HL-60/S4 (cell line): Measurements from ENCODE around the gene INSYN2A.

Experiments
- in situ Hi-C: fragments of 300-500 bp; cut with MboI; formaldehyde crosslinking; loops from 2 replicates; pipeline ENCODE4 v1.14.3; 2022; ENCODE audit warnings: low sequenced_read_pairs

The INSYN2A gene

DNA sequence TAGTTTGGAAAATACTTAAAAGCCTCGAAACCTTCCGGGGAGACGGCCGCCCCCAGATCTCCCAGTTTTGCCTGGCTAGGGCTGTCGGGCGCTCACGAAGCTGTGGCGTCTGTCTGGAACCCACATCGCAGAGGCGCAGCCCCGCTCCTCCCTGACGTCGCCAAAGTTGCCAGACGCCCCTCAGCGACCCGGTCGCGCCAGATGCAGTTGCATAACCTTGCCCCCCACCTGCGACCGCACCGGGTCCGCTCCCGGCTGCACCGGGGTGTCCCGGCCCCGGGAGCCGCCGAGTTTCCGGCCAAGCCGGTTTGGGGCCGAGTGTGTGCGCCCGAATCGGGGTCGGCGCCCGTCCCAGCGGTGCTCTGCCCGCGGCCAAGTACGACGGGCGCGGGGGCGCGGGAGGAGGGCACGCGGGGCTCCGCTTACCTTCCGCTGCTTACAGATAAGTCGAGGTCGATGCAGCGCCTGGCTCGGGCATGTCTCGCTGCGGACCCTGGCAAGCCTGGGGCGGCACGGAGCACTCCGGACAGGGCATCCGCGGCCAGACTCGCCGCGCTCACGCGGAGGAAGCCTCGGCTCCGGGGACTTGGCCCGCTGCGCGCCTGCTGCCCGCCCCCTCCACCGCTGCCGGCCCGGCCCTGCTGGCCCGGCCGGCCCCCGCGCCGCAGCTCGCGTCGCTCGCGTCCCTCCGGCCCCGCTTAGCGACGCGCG, 665 bp downstream of the INSYN2A start:
- in situ Hi-C loops, result no loop called here

DNA sequence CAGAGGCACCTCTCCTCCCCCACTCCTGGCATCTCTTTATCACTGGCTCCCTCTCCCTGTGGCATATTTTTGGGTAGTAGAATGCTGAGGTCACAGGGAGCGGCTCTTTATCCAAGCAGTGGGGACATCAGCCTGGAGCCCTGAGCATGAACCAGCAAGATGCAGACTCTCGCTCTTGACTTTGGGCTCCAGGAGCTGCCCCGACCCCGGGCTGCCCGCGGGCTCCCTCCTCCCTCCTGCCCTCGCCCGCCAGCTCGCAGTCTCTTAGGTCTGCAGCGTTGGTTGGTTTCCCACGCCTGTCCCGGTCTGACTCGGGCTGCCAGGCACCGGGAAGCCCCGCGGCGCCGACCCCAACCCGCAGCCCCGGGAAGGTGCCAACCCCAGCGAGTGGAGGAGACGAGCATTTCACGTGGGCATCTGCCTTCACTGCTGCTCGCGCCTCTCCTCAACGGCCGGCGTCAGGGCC, 1.3 kb downstream of the INSYN2A start:
- in situ Hi-C loops, result no loop called here

DNA sequence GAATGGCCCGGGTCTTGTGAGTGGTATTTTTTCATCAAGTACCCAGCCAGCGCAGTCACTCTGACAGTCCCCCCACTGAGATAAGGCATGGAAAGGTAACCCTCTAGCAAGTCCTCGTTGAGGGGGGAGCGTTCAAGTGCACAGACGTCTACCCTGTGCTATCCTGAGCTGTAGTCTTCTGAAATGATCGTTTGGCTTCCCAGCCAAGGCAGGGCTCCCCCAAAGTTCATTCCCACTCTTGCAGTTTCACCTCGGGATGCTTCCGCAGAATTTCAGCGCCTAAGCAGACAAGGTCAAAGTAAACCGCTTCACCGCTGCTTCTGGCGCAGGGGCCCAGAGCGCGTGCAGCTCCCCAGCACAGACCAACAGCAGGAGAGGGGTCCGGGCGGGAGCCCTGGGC, 1.8 kb downstream of the INSYN2A start:
- in situ Hi-C loops, result no loop called here

DNA sequence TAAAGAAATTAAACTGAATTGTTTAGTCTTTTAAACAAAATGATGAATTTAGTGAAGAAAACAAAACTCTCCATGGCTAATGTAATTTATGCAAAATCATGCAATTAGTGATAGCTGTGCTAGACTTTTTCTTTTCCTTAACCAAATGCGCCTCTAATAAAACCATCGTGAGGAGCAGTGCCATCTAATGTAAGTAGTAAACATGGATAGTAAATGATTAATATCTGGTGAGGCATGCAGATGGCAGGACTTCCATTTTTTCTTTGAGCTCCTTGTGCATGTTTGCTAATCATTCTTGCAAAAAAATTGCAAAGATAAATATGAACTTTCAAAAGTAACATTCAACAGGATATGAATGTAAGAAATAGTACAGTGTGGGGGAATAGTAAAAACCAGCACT, 2.3 kb downstream of the INSYN2A start:
- in situ Hi-C loops, result no loop called here

DNA sequence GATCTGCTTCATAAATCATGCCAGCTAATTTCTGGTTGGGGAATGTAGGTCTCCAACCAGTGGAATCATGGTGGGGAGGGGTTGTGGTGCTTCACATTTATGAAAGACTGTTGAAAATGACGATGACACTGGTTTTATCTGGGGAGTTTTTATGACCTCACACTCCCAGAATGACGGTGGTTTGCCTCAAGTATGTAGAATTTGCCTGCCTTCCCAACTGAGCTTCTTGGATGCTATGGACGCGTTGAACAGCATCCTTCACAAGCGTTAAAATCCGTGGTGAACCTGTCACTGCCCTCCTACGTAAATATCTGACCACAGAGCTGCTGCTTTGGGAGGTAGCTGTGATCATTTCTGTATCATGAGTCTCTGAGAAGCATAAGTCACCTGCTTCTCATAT, 3.3 kb downstream of the INSYN2A start:
- in situ Hi-C loops, result no loop called here

DNA sequence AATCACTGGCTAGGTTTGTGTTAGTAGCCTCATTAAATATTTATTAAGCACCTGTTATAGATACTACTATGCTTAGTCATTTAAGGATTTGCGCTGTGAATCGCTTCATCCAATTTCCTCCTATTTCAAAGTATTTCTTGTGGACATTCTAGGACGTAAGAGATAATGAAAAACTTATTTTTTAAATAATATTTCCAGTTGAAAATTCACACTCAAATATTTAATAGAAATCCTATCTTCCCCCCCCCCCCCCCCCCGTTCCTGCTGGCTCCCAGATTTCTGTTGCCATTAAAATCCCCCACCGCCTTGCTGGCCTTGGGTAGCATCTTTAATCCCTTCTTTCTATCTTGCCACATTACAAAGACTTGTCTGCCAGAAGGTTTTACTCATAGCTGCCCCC, 6.0 kb downstream of the INSYN2A start:
- in situ Hi-C loops, result no loop called here

DNA sequence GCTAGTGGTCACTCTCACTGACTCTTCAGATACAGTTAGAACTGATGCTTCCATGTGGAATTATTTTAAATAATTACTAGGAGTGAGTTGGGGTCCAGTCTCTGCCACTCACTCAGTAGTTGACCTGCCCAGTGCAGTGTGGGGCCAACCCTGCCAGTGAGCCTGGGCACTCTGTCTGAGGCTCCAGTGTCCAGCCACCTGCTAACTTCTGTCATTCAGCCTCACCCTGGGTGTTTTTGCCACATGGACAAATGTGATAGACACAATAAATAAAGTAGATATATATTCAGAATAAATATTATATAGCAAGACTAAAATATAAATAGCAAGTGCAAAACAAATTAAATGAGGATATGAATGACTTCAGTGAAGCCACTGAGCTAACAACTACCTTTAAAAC, 7.2 kb downstream of the INSYN2A start:
- in situ Hi-C loops, result no loop called here

DNA sequence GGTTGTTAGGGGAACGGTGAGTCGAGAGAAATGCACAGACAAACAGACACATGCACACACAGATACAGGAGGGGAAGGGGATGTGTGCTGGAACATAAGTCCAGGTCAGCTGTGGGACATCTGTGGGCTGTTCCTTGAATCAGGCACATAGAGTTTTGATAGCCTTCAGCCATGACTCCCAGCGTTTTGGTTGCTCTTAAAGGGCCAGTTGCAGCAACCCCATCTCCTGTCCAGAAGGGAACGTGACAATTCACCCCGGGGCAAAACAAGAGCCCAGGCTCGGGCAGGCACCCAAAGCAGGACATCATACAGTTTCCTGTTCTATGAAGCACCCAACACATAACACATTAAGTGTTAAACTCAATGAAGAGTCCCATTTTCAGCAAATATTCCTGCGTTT, 9.6 kb downstream of the INSYN2A start:
- in situ Hi-C loops, result no loop called here

DNA sequence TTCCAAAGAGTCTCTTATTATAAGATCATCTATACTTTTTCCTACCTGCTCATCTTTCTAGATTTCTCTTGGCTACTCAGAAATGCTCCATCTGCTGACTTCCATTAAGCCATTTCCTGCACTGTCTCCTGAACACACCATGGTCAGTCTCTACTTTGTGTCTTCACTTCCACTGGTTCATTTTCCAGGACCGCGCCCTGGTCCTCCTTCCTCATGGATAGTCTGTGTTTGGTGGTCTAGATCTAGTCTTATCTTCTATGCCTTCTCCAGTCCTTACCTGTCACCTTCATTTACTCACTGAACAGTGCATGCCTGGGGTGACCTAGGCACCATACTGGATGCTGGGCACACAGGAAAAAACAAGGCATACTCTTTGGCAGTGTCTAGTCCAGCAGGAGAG, 11.8 kb downstream of the INSYN2A start:
- in situ Hi-C loops, result no loop called here

DNA sequence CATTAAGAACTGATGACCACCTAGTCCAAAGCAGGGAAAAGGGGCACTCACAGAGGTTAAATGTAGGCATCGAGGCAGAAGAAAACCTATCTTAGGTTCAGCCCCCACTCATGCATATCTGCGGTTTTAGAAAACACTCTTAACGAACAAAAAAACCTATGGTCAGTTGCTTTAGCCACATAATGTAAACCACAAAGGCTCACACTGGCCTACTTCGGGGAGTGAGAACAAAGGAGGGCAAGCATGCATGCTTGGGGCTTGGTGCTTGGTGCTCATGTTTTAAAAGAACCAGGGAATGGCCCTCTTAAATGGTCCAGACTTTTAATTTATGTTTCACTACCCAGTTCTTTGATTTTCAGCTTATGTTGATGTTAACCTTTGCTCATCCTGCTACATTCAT, 14.2 kb downstream of the INSYN2A start:
- in situ Hi-C loops, result no loop called here

DNA sequence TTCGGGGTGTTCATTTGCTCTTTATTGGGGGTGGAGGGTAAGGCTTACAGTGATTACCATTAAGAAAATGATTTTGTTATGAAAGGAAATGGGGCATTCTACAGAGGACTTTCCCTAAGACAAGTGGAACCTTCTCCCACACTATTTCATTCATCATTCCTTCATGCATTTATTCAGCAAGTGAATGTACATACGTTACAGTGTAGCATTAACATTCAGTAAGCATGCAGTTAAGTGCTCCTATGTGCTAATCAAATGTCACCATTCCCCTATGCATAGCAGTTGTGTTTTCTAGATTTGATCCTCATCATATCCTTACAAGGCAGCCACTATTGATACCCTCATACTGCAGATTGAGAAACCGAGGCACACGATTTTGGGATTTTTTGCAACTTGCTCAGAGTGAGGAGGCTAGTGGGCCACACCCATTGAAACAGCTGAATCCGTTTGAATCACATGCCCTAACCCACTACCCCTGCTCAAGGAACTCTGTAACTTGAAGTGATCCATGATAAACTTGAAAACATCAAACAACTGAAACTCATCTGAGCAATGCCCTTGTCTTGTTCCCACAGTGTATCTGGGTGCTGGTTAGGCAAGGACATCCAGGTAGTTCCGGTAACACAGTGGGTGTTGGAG, 16.7 kb downstream of the INSYN2A start:
- in situ Hi-C loops, result no loop called here

DNA sequence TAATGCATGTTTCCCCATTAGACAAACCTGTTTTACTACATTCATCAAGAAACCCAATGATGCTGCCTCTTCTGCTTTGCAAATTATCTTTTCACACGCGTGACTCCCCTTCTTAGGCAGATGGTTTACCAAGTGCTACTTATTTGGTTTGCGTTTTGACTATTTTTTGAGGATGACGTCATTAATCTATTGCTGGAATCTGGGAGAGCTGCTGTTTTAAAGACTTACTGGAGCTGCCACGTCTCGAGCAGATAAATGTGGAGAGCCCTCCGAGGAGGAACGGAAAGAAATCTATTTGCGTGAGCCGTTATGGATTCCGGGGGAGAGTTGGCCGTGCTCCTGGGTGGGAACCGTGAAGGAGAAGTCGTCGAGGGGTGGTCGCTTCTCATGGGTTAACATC, 19.7 kb downstream of the INSYN2A start:
- in situ Hi-C loops, result no loop called here

DNA sequence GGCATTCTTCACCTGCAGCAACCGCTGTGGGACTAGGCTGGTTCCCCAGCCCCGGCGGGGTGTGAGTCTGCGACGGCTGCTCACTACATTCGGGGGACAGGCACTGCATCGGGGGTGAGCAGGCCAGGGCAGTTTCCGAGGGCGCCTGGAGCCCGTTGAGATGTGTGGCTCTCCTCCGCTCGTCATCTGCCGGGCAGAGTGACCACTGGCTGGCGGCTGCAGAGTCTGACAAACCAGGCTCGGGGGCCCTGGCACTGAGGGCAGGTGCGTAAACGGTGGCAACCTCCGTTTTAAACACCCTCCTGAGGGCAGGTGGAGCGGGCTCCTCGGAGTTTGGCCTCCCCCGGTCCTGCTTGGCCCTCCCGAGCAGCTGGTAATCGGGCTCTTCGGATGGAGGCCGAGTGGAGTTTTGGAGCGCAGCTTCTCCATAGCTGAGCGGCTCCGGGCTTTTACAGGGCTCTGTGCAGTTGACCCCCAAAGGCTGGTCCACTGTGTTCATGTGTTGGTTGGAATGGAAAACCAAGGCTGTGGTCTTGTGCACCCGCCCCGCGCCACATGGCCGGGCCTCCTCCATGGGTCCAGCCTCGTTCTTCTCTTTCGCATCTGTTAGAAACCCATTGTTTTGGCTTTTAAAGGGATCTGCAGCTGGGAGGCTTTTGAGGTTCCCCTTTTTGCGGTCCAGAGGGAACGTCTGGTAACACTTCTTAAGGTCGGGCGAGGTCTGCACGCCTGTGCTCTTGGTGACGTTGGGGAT, 20.9 kb downstream of the INSYN2A start:
- in situ Hi-C loops, result no loop called here

DNA sequence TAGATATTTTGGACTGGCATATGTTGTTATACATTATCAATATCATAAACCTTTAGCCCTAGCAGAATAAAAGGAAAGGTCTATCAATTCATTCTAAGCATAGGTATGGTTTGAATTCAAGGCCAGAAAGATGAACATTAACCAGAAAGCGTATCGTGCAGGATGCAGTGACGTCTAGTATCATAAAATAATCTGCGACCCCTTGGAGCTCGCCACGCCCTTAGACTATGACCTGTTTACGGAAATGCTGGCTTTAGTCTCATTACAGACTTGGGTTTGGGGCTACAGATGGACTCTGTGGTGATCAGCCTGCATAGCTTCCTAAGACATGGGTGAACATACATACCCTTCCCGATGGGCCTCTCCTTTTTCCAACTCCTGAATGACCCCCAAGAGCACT, 21.5 kb downstream of the INSYN2A start:
- in situ Hi-C loops, result no loop called here

DNA sequence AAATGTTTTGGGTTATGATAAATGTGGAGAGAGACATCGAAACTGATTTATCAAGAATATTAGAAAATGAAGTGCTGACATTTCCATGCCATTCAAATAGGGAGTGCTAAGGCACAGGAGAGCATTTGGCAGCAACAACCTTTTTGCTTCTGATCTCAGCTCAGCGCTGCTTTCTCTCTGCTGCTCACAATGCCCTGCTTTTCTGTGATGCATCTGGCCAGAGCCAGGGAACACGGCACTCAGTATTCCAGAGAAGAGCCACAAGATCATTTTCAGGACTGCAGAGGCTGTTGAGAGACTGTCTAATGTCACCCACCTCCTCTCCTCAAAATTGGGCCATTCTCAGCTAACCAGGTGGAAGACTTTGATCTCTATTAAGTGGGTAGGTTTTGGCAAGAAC, 28.1 kb downstream of the INSYN2A start:
- in situ Hi-C loops, result no loop called here

DNA sequence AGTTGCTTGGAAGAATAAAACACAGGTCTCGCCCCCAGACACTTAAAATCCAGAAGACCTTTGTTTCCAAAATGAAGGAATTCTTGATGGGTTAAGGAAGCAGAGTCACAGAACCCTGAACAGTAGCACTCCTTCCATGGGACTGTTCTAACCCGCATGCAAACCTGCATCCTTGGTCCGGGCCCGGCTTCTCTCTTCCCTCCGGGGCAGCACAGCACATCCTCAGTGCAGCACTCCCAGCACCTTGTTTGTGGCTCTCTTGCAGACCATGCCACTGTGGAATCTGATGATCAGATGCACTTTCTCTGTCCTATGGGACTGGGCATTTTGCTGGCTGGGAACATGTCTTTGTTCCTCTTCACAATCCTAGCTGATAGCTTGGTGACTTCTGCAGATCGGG, 33.5 kb downstream of the INSYN2A start:
- in situ Hi-C loops, result no loop called here

DNA sequence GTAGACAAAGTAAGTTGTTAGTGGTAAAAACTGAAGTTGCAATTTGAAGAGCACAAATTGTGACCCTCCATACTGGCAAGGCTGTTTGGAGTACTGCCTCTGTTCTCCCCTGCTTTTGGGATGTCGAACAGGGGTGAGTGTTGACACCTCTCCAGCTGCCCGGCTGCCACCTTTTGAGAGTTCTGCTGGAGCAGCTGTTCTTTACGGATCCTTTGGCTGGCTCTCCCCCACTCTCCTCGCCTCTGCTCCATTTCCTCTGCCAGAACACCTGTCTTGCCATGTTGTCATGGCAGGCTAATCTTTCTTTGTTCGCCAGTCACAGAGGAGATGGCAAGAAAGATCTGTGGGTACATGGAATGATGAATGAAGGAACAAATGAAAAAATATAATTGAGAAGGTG, 34.9 kb downstream of the INSYN2A start:
- in situ Hi-C loops, result no loop called here

DNA sequence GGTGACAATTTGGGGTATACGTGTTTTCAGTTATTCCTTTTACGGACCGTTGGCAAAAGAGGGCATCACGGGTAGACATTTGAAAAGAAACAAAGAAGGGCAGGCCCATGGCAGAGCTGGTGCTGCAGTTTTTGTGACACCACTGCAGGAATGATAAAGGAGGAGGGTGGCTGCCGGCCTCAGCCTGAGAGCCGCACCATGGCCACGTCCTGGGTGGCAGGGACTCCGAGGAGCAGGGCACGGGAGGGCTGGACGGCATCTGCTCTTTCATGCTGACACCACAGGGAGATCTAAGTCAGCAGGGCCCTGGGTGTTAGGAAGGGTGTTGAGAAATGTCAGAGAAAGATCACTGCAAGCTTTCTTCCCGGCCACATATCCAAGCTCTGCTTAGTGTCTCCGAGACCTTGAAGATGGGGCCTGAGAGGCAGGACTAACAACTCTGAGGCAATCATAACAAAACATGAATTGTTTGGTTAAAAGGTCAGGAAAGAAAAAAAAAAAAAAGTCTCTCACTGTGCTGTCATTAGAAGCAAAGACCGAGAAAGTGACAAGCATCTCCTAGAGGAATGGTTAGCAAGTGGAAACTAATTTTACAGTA, 36.6 kb downstream of the INSYN2A start:
- in situ Hi-C loops, result no loop called here

DNA sequence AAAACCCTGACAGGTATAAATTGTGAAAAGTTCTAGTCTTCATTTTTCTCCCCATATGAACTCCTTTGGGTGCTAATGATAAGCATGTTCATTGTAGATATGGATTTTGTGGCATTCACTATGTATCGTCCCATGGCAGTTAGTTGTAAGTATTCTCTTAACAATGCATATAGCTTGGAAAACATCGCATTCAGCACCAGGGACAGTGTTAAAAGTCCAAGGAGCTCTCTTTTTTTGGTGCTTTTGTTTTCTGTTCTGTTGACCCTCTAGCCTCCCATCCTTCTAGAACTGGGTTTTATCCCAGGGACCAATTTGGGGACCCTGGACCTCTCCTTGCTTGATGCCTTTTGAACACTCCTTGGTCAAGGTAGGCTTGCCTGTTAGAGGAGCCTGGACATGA, 37.7 kb downstream of the INSYN2A start:
- in situ Hi-C loops, result no loop called here

DNA sequence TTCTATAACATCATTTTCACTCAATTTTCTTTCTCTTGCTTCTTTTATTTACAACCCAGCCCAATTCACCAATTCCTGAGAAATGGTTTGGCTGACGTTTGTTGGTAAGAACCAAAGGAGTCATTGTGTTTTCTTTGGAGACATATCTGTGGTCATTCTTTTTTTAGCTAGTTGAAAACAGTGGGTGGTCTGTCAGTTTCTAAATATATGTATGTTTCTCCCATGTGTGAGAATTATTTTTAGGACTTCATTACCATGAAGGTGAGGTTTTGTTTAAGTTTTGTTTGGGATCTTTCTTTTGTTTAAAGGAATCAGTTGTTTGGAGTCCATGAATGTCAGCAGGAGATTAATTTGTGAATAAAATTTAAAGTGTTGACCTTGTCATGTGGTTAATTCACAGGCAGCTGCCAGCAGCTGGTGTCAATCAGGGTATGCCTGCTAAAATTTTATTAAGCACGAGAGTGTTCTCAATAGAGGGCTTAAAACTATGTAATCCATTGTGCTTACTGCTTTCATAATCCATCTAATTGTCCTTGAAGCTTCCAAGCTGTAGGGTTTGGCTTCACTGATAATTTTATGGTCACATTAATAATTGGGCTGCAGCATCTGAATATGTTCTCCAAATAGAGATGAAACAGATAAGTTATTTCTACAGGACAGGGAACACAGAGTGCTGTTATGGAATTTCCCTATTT, 38.7 kb downstream of the INSYN2A start:
- in situ Hi-C loops, result no loop called here

DNA sequence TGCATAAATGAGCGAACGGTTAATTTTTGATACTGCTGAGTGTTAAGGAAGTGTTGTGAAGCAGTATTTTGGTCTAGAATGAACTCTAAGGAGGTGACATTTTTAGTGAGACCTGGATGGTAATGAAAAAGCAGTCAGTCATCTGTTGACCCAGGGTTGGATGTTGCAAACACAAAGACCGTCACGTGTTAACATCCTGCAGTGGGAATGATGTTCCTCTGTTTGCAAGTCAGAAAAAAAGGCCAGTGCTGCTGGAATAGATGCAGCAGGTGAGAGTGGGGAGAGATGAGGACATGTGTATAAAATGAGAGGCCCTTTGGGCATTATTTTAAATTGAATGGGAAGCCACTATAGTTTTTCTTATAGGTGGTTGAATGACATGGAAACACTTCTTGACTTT, 39.3 kb downstream of the INSYN2A start:
- in situ Hi-C loops, result no loop called here
